ENCODE measurements around the gene F2RL1.

DNA sequence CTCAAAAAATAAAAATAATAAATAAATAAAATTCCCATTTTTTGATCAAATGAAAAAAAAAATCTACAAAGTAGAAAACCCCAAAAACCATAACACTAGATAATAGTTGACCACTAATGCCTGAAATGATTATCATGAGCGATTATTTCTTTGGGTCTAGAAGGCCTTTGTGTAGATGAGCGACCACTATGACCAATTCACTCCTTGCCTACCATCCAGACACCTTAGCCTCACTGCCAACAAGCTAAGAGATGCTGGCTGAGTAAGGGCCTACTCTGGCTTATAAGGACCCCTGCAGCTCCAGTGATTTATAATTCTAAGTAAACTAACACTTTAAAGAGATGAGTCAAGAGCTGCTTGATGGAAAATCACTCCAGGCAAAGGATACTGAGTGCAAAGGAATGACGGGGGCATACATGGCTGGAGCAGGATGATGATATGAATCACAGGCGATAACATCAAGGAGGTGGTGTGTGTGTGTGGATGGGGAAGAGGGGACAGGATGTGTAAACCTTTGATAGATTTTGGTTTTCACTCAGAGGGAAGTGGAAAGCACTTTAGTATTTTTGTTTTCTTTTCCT is 4.8 kb upstream of the F2RL1 start:
- TF ChIP-seq, protein P1, sequence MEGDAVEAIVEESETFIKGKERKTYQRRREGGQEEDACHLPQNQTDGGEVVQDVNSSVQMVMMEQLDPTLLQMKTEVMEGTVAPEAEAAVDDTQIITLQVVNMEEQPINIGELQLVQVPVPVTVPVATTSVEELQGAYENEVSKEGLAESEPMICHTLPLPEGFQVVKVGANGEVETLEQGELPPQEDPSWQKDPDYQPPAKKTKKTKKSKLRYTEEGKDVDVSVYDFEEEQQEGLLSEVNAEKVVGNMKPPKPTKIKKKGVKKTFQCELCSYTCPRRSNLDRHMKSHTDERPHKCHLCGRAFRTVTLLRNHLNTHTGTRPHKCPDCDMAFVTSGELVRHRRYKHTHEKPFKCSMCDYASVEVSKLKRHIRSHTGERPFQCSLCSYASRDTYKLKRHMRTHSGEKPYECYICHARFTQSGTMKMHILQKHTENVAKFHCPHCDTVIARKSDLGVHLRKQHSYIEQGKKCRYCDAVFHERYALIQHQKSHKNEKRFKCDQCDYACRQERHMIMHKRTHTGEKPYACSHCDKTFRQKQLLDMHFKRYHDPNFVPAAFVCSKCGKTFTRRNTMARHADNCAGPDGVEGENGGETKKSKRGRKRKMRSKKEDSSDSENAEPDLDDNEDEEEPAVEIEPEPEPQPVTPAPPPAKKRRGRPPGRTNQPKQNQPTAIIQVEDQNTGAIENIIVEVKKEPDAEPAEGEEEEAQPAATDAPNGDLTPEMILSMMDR (IDR thresholded peaks at IDR 0.05; ENCODE audit: insufficient read depth, low read length): no peak
- TF ChIP-seq, protein P2, sequence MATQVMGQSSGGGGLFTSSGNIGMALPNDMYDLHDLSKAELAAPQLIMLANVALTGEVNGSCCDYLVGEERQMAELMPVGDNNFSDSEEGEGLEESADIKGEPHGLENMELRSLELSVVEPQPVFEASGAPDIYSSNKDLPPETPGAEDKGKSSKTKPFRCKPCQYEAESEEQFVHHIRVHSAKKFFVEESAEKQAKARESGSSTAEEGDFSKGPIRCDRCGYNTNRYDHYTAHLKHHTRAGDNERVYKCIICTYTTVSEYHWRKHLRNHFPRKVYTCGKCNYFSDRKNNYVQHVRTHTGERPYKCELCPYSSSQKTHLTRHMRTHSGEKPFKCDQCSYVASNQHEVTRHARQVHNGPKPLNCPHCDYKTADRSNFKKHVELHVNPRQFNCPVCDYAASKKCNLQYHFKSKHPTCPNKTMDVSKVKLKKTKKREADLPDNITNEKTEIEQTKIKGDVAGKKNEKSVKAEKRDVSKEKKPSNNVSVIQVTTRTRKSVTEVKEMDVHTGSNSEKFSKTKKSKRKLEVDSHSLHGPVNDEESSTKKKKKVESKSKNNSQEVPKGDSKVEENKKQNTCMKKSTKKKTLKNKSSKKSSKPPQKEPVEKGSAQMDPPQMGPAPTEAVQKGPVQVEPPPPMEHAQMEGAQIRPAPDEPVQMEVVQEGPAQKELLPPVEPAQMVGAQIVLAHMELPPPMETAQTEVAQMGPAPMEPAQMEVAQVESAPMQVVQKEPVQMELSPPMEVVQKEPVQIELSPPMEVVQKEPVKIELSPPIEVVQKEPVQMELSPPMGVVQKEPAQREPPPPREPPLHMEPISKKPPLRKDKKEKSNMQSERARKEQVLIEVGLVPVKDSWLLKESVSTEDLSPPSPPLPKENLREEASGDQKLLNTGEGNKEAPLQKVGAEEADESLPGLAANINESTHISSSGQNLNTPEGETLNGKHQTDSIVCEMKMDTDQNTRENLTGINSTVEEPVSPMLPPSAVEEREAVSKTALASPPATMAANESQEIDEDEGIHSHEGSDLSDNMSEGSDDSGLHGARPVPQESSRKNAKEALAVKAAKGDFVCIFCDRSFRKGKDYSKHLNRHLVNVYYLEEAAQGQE (IDR thresholded peaks at IDR 0.05; ENCODE audit: insufficient replicate concordance, low read depth): no peak

Measured in HL-60 (cell line).